Measurements from ENCODE around the gene CCDC152.

GRCh38 chr5:42718591-42718990 is 38.0 kb upstream of the CCDC152 start:
- no peak for TF ChIP-seq POLR2A (IDR thresholded peaks at IDR 0.05)
- TF ChIP-seq, protein P1, sequence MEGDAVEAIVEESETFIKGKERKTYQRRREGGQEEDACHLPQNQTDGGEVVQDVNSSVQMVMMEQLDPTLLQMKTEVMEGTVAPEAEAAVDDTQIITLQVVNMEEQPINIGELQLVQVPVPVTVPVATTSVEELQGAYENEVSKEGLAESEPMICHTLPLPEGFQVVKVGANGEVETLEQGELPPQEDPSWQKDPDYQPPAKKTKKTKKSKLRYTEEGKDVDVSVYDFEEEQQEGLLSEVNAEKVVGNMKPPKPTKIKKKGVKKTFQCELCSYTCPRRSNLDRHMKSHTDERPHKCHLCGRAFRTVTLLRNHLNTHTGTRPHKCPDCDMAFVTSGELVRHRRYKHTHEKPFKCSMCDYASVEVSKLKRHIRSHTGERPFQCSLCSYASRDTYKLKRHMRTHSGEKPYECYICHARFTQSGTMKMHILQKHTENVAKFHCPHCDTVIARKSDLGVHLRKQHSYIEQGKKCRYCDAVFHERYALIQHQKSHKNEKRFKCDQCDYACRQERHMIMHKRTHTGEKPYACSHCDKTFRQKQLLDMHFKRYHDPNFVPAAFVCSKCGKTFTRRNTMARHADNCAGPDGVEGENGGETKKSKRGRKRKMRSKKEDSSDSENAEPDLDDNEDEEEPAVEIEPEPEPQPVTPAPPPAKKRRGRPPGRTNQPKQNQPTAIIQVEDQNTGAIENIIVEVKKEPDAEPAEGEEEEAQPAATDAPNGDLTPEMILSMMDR (IDR thresholded peaks at IDR 0.05) = no peak

Data from suprapubic skin (tissue), 3 donors.